Osteocyte (in vitro differentiated cells): ENCODE measurements around the gene DNMT1. TPM values are rescaled to one million over a fixed set of nuclear protein-coding genes. Genes with fewer than 3 reads are reported as not detected.

Experiments used
- DNase-seq: peaks from one replicate; pipeline ENCODE4 v3.0.0; 2021; ENCODE audit warnings: mixed read lengths; ENCODE audit not compliant: unreplicated experiment; ENCODE audit errors: extremely low spot score
- H3K27ac Mint-ChIP-seq: one replicate; pipeline ENCODE4 v1.8.0; 2021; ENCODE audit warnings: mild to moderate bottlenecking, mixed read lengths; ENCODE audit not compliant: unreplicated experiment
- H3K27me3 Mint-ChIP-seq: one replicate; pipeline ENCODE4 v1.8.0; 2021; ENCODE audit warnings: mixed read lengths; ENCODE audit not compliant: unreplicated experiment
- H3K36me3 Mint-ChIP-seq: one replicate; pipeline ENCODE4 v1.8.0; 2021; ENCODE audit warnings: mixed read lengths; ENCODE audit not compliant: unreplicated experiment
- H3K4me1 Mint-ChIP-seq: one replicate; pipeline ENCODE4 v1.8.0; 2021; ENCODE audit warnings: mixed read lengths; ENCODE audit not compliant: unreplicated experiment
- H3K4me3 Mint-ChIP-seq: one replicate; pipeline ENCODE4 v1.8.0; 2021; ENCODE audit warnings: mild to moderate bottlenecking, moderate library complexity, mixed read lengths; ENCODE audit not compliant: unreplicated experiment
- H3K9me3 Mint-ChIP-seq: one replicate; pipeline ENCODE4 v1.8.0; 2021; ENCODE audit warnings: mixed read lengths; ENCODE audit not compliant: unreplicated experiment
- total RNA-seq: library from RNA; stranded (reverse); gene quantifications from 2 replicates; pipeline ENCODE4 v1.2.1, GENCODE V29; 2021
- TF ChIP-seq, protein P1 (sequence below): fragments of 200-600 bp; sonication (generic); IDR thresholded peaks from 2 replicates; pipeline ENCODE4 v1.5.0; 2021; ENCODE audit warnings: antibody characterized with exemption, mild to moderate bottlenecking, moderate library complexity

DNMT1 gene
- total RNA-seq, 1 donor from 2014 or later: 82.3 TPM

GRCh38 chr19:10089801-10090375 is 104.9 kb downstream of the DNMT1 start:
- no peak overlapping the region for H3K4me3 Mint-ChIP-seq
- no peak for DNase-seq
- peaks cover 5% of the 10 kb centered on the region for H3K4me1 Mint-ChIP-seq
- no peaks in the 10 kb centered on the region for H3K27me3 Mint-ChIP-seq
- TF ChIP-seq, protein P1, sequence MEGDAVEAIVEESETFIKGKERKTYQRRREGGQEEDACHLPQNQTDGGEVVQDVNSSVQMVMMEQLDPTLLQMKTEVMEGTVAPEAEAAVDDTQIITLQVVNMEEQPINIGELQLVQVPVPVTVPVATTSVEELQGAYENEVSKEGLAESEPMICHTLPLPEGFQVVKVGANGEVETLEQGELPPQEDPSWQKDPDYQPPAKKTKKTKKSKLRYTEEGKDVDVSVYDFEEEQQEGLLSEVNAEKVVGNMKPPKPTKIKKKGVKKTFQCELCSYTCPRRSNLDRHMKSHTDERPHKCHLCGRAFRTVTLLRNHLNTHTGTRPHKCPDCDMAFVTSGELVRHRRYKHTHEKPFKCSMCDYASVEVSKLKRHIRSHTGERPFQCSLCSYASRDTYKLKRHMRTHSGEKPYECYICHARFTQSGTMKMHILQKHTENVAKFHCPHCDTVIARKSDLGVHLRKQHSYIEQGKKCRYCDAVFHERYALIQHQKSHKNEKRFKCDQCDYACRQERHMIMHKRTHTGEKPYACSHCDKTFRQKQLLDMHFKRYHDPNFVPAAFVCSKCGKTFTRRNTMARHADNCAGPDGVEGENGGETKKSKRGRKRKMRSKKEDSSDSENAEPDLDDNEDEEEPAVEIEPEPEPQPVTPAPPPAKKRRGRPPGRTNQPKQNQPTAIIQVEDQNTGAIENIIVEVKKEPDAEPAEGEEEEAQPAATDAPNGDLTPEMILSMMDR: no peak
- H3K27ac Mint-ChIP-seq: no peak overlapping the region
- H3K9me3 Mint-ChIP-seq: no peaks in the 10 kb centered on the region
- peaks cover 23% of the 10 kb centered on the region for H3K36me3 Mint-ChIP-seq

DNA sequence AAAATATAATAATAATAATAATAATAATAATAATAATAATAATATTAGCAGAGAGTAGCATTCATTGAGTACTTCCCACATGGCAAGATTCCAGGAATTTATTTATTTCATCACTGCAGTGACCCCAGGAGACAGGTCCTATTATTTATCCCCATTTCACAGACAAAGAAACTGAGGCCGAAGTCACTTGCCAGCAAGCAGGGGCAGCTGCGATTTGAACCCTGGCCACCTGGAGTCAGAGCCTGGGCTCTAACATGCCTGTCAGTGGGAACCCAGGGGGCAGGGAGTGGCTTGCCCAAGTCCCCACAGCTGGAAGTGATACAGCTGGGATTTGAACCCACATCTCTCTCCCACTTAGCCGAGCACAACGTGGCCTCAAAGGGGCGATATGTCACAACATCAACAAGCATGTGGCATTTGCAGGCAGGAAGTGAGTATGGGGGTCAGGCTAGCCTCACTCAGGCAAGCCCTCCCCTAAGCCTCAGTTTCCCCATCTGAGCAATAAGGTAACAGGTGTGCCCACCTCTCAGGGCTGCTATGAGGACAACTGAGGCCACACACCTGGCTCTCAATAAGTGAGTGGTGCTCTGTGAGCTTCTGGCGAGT is 105.7 kb downstream of the DNMT1 start:
- H3K4me3 Mint-ChIP-seq: no peak overlapping the region
- H3K9me3 Mint-ChIP-seq: no peaks in the 10 kb centered on the region
- DNase-seq: no peak
- peaks cover 23% of the 10 kb centered on the region for H3K36me3 Mint-ChIP-seq
- H3K27me3 Mint-ChIP-seq: peaks cover 2% of the 10 kb centered on the region
- TF ChIP-seq, protein P1: no peak
- H3K27ac Mint-ChIP-seq: no peak overlapping the region
- peaks cover 5% of the 10 kb centered on the region for H3K4me1 Mint-ChIP-seq

- Mint-ChIP-seq H3K27ac (peak overlapping the region; percentile 7), H3K4me1 (peaks cover 5% of the 10 kb centered on the region), H3K36me3 (peaks cover 16% of the 10 kb centered on the region), H3K9me3 (no peaks in the 10 kb centered on the region), H3K4me3 (peak overlapping the region; percentile 77), H3K27me3 (peaks cover 5% of the 10 kb centered on the region)
- no peak for DNase-seq
- TF ChIP-seq, protein P1: no peak
Measured at GRCh38 chr19:10087296-10088061, 107.3 kb downstream of the DNMT1 start.

- Mint-ChIP-seq H3K9me3 (no peaks in the 10 kb centered on the region), H3K4me1 (peaks cover 5% of the 10 kb centered on the region), H3K36me3 (peaks cover 13% of the 10 kb centered on the region), H3K27ac (peak overlapping the region; percentile 56), H3K27me3 (peaks cover 5% of the 10 kb centered on the region), H3K4me3 (peak overlapping the region; percentile 77)
- TF ChIP-seq, protein P1: no peak
- no peak for DNase-seq
Measured at GRCh38 chr19:10086591-10087192, 108.1 kb downstream of the DNMT1 start.
